ENCODE data around the gene CROCC2. TPM values are rescaled to one million over a fixed set of nuclear protein-coding genes. Genes with fewer than 3 reads are reported as not detected.

CROCC2 gene
- total RNA-seq, 1 donor from 2014 or later: not detected

DNA sequence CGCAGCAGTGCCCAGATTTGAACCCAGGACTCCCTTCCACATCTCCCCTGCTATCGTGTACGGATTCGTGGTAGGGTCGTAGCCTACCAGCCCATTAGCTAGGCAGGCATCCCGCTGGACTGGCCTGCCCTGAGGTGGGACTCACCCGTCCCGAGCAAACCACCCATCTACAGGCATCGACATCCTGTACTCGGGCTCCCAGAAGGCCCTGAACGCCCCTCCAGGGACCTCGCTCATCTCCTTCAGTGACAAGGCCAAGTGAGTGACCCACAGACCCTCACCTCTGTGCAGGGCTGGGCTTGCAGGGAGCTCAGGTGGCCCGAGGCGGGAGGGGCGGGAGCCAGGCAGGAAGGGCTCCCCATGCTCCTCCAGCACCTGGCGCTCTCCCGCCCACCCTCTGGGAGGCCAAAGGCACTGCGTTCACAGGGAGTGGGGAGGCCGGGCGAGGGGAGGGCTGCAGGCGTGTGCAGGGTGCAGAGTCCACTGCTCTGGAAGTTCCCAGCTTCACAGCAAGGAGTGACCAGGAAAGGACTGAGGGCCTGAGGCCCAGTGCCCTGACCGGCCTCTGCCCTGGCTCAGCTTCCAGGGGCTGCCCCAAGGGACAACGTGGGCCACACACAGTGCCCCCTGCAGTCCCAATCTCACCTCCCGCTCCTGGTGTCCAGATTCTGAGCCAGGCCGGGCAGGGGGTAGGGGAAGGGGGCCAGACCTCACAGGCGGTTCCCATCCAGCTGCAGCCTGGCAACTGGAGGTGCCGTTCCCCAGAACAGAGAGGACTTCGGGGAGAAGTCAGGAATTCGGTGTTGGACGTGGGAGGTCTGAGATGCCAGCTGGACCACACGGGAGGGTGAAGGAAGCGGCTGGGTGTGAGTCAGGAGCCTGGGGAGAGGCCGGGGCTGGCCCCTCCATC is 32.1 kb upstream of the CROCC2 start:
- ATAC-seq: no peak
- intact Hi-C loops (cut with DNase I): no loop called here
- DNase-seq (ENCODE audit: missing footprints): no peak

DNA sequence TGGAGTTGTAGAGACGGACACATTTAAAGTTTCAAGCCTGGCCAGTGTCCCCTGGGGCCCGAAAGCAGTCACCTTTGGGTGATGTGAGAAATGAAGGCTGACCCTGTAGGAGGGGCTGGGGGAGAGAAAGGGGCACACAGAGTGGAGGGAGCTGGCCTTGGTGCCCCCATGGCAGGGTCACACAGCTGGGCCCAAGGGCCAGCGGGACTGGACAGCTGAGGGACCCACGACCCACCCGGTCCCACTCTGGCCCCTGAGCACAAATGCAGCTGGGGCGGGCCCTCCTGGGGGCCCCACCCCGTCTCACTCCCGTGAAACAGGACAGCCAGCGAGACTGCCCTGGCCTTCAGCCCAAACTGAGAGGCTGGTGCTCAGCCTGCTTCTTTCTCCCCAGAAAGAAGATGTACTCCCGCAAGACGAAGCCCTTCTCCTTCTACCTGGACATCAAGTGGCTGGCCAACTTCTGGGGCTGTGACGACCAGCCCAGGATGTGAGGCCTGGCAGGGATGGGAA is 31.4 kb upstream of the CROCC2 start:
- DNase-seq (ENCODE audit: missing footprints): no peak
- no peak for ATAC-seq

GRCh38 chr2:240875228-240876034 is 30.7 kb upstream of the CROCC2 start:
- intact Hi-C loops (cut with DNase I): no loop called here
- ATAC-seq (no peak), DNase-seq (ENCODE audit: missing footprints) (no peak)

More for the DNA sequence above, 31.4 kb upstream of the CROCC2 start:
- intact Hi-C loops (cut with DNase I): no loop called here

- no peak for DNase-seq (ENCODE audit: missing footprints)
Observed at GRCh38 chr2:240876035-240876474, 30.1 kb upstream of the CROCC2 start.

GRCh38 chr2:240876475-240877251 is 29.5 kb upstream of the CROCC2 start:
- intact Hi-C loops (cut with DNase I): no loop called here
- ATAC-seq: no peak
- DNase-seq (ENCODE audit: missing footprints): no peak

More at GRCh38 chr2:240876035-240876474, 30.1 kb upstream of the CROCC2 start:
- no peak for ATAC-seq
- intact Hi-C loops (cut with DNase I): no loop called here

DNA sequence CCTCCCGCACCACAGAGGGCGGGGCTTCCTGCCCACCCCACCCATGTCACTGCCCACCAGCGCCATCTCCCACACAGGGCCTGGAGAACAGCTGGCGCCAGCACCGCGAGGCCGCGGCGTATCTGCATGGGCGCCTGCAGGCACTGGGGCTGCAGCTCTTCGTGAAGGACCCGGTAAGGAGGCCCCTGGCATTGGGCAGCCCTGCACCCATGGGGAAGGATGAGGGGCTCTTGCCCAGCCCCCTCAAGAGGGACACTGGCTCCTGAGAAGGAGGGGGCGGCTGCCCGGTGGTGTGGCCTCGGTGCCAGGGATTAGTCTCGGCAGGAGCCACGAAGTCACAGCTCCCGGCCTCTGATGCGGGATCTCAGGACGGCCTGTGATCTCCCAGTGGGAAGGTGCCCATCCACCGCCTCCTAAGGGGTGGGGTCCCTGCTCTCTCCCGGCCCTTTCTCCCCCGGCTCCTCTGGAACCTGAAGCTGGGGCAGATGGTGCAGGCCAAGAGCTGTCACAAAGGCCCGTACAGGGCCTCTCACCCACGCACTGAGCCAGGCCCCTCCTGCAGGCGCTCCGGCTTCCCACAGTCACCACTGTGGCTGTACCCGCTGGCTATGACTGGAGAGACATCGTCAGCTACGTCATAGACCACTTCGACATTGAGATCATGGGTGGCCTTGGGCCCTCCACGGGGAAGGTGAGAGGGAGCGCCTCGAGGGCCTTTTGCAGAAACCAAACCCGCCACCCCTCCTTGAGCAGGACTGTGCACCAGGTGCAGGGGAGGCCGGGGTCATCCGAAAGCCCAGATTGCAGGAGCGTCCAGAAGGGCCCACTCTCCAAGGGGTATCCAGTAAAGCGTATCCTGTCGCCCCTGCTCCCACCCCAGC is 28.4 kb upstream of the CROCC2 start:
- intact Hi-C loops (cut with DNase I): no loop called here
- DNase-seq (ENCODE audit: missing footprints) (no peak), ATAC-seq (no peak)

- ATAC-seq (no peak), DNase-seq (ENCODE audit: missing footprints) (no peak)
- intact Hi-C loops (cut with DNase I): no loop called here
Observed at GRCh38 chr2:240878341-240878936, 27.7 kb upstream of the CROCC2 start.

GRCh38 chr2:240879105-240879504 is 27.0 kb upstream of the CROCC2 start:
- DNase-seq (ENCODE audit: missing footprints): no peak
- ATAC-seq: no peak
- intact Hi-C loops (cut with DNase I): no loop called here

DNA sequence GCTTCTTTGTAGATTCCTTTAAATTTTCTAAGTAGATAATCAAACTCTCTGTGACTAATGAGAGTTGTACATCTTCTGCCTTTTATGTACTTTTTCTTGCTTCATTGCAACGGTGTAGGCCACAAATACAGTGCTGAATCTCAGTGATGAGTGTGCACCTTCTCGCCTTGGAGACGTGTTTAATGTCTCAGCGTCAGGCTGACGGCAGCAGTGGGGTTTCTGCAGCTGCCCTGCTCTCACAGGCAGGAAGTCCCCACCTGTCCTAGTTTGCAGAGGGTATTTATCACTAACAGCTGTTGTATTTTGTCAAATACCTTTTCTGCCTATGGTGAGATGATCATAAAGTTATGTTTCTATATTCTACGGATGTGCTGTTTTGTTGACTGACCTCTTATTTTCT is 24.2 kb upstream of the CROCC2 start:
- intact Hi-C loops (cut with DNase I): no loop called here
- no peak for ATAC-seq
- DNase-seq (ENCODE audit: missing footprints): no peak

- intact Hi-C loops (cut with DNase I): no loop called here
- DNase-seq (ENCODE audit: missing footprints): no peak
- no peak for ATAC-seq
Observed at GRCh38 chr2:240884221-240884620, 21.9 kb upstream of the CROCC2 start.

GRCh38 chr2:240884745-240885144 is 21.4 kb upstream of the CROCC2 start:
- DNase-seq (ENCODE audit: missing footprints) (no peak), ATAC-seq (no peak)
- intact Hi-C loops (cut with DNase I): no loop called here

GRCh38 chr2:240885566-240885965 is 20.6 kb upstream of the CROCC2 start:
- DNase-seq (ENCODE audit: missing footprints): peak; percentile 31

GRCh38 chr2:240886023-240886565 is 20.0 kb upstream of the CROCC2 start:
- no peak for ATAC-seq
- intact Hi-C loops (cut with DNase I): no loop called here
- peak; percentile 5 for DNase-seq (ENCODE audit: missing footprints)

More at GRCh38 chr2:240885566-240885965, 20.6 kb upstream of the CROCC2 start:
- intact Hi-C loops (cut with DNase I): no loop called here
- ATAC-seq: no peak

- ATAC-seq (no peak), DNase-seq (ENCODE audit: missing footprints) (peak; percentile 28)
Observed at GRCh38 chr2:240886678-240887609, 19.2 kb upstream of the CROCC2 start.

GRCh38 chr2:240887631-240888030 is 18.5 kb upstream of the CROCC2 start:
- intact Hi-C loops (cut with DNase I): no loop called here
- DNase-seq (ENCODE audit: missing footprints) (peak; percentile 7), ATAC-seq (no peak)

More at GRCh38 chr2:240886678-240887609, 19.2 kb upstream of the CROCC2 start:
- intact Hi-C loops (cut with DNase I): no loop called here

All from Right ventricle myocardium inferior (tissue), 1 donor.